Activated T-cell treated with anti-CD3 and anti-CD28 coated beads, Interleukin-2, amount 50 U/mL, for 72 hours (primary cell): ENCODE data around the gene ZMIZ1. TPM values are rescaled to one million over a fixed set of nuclear protein-coding genes. Genes with fewer than 3 reads are reported as not detected.

Source experiments
- ATAC-seq, 2 donors: fragments of 150-1000 bp; cut with Tn5 transposase; replicated peaks in 1 of 2; 2 replicates each; pipeline ENCODE4 v1.10.0; 2021; ENCODE audit warnings: moderate library complexity in 2 of 2, mild to moderate bottlenecking in 1 of 2
- DNase-seq, 2 donors: peaks; one replicate each; pipeline ENCODE4 v3.0.0; 2021 to 2022; ENCODE audit warnings: mixed read lengths in 1 of 2
- H3K27ac Mint-ChIP-seq: one replicate; pipeline ENCODE4 v1.8.0; 2022; ENCODE audit warnings: mild to moderate bottlenecking, moderate library complexity, mixed read lengths
- H3K27me3 Mint-ChIP-seq: one replicate; pipeline ENCODE4 v1.8.0; 2022; ENCODE audit warnings: low read depth, mixed read lengths
- H3K36me3 Mint-ChIP-seq, 2 donors: one replicate each; pipeline ENCODE4 v1.8.0; 2022; ENCODE audit warnings: mixed read lengths in 2 of 2, mild to moderate bottlenecking in 1 of 2; ENCODE audit not compliant: insufficient read depth in 2 of 2
- H3K4me1 Mint-ChIP-seq: one replicate; pipeline ENCODE4 v1.8.0; 2022; ENCODE audit warnings: low read depth, mixed read lengths
- H3K4me3 Mint-ChIP-seq, 2 donors: one replicate each; pipeline ENCODE4 v1.8.0; 2022; ENCODE audit warnings: mild to moderate bottlenecking in 2 of 2, mixed read lengths in 2 of 2, moderate library complexity in 2 of 2
- H3K9me3 Mint-ChIP-seq, 2 donors: one replicate each; pipeline ENCODE4 v1.8.0; 2022; ENCODE audit warnings: mixed read lengths in 2 of 2
- total RNA-seq, 2 donors: library from RNA; stranded (reverse); gene quantifications; one replicate each; pipeline ENCODE4 v1.2.3, GENCODE V29; 2022

Gene ZMIZ1
- total RNA-seq, 2 donors from 2014 or later = 30.6 to 37.8 TPM

GRCh38 chr10:79354141-79354540, 285.4 kb downstream of the ZMIZ1 start:
- DNase-seq (no peak), ATAC-seq (no peak)
- Mint-ChIP-seq H3K36me3 (peaks cover 22 to 40% of the 10 kb centered on the region in 2 donors), H3K9me3 (no peaks in the 10 kb centered on the region), H3K4me1 (peaks cover 60% of the 10 kb centered on the region), H3K27me3 (no peaks in the 10 kb centered on the region), H3K27ac (no peak overlapping the region), H3K4me3 (no peak overlapping the region)

GRCh38 chr10:79354615-79355014, 285.8 kb downstream of the ZMIZ1 start:
- H3K4me3 Mint-ChIP-seq = no peak overlapping the region

GRCh38 chr10:79355420-79356017, 286.8 kb downstream of the ZMIZ1 start:
- H3K4me3 Mint-ChIP-seq = no peak overlapping the region
- no peak overlapping the region for H3K27ac Mint-ChIP-seq
- no peaks in the 10 kb centered on the region for H3K27me3 Mint-ChIP-seq
- peaks cover 17 to 30% of the 10 kb centered on the region in 2 donors for H3K36me3 Mint-ChIP-seq
- DNase-seq (no peak), ATAC-seq (peak in 1 of 2 donors; percentile 12)
- no peaks in the 10 kb centered on the region for H3K9me3 Mint-ChIP-seq
- H3K4me1 Mint-ChIP-seq = peaks cover 46% of the 10 kb centered on the region

More at GRCh38 chr10:79354615-79355014, 285.8 kb downstream of the ZMIZ1 start:
- ATAC-seq = no peak
- H3K36me3 Mint-ChIP-seq = peaks cover 21 to 37% of the 10 kb centered on the region in 2 donors
- DNase-seq = no peak
- no peak overlapping the region for H3K27ac Mint-ChIP-seq
- H3K27me3 Mint-ChIP-seq = no peaks in the 10 kb centered on the region
- H3K4me1 Mint-ChIP-seq = peaks cover 55% of the 10 kb centered on the region
- no peaks in the 10 kb centered on the region for H3K9me3 Mint-ChIP-seq

GRCh38 chr10:79356104-79356503, 287.3 kb downstream of the ZMIZ1 start:
- ATAC-seq (peak in 1 of 2 donors; percentile 37), DNase-seq (no peak)
- no peak overlapping the region for H3K4me3 Mint-ChIP-seq
- no peak overlapping the region for H3K27ac Mint-ChIP-seq
- H3K4me1 Mint-ChIP-seq = peaks cover 42% of the 10 kb centered on the region
- H3K9me3 Mint-ChIP-seq = no peaks in the 10 kb centered on the region
- no peaks in the 10 kb centered on the region for H3K27me3 Mint-ChIP-seq
- peaks cover 17 to 29% of the 10 kb centered on the region in 2 donors for H3K36me3 Mint-ChIP-seq

- DNase-seq (no peak), ATAC-seq (no peak)
- H3K27me3 Mint-ChIP-seq = no peaks in the 10 kb centered on the region
- H3K9me3 Mint-ChIP-seq = no peaks in the 10 kb centered on the region
- peaks cover 50% of the 10 kb centered on the region for H3K4me1 Mint-ChIP-seq
- H3K36me3 Mint-ChIP-seq = peaks cover 12 to 26% of the 10 kb centered on the region in 2 donors
- H3K27ac Mint-ChIP-seq = no peak overlapping the region
- no peak overlapping the region for H3K4me3 Mint-ChIP-seq
These were observed 288.4 kb downstream of the ZMIZ1 start for GRCh38 chr10:79357180-79357579.

- Mint-ChIP-seq H3K36me3 (peaks cover 4 to 16% of the 10 kb centered on the region in 2 donors), H3K9me3 (no peaks in the 10 kb centered on the region), H3K4me1 (peaks cover 38% of the 10 kb centered on the region), H3K27ac (no peak overlapping the region), H3K27me3 (no peaks in the 10 kb centered on the region), H3K4me3 (no peak overlapping the region)
- no peak for ATAC-seq
- DNase-seq = no peak
These were observed 290.0 kb downstream of the ZMIZ1 start for GRCh38 chr10:79358811-79359210.

- H3K4me1 Mint-ChIP-seq = peaks cover 26% of the 10 kb centered on the region
- H3K9me3 Mint-ChIP-seq = no peaks in the 10 kb centered on the region
- DNase-seq = no peak
- no peak overlapping the region for H3K4me3 Mint-ChIP-seq
- no peak overlapping the region for H3K27ac Mint-ChIP-seq
- H3K27me3 Mint-ChIP-seq = peaks cover 6% of the 10 kb centered on the region
- peaks cover 0 to 9% of the 10 kb centered on the region in 2 donors for H3K36me3 Mint-ChIP-seq
- no peak for ATAC-seq
These were observed 291.2 kb downstream of the ZMIZ1 start for GRCh38 chr10:79359816-79360498.

GRCh38 chr10:79360499-79361342, 292.0 kb downstream of the ZMIZ1 start:
- peaks cover 8% of the 10 kb centered on the region for H3K27me3 Mint-ChIP-seq
- DNase-seq = no peak

GRCh38 chr10:79361726-79362397, 293.1 kb downstream of the ZMIZ1 start:
- peak overlapping the region; percentile 24 for H3K27ac Mint-ChIP-seq
- H3K4me3 Mint-ChIP-seq = no peak overlapping the region
- H3K36me3 Mint-ChIP-seq = no peaks in the 10 kb centered on the region
- ATAC-seq (no peak), DNase-seq (no peak)
- peaks cover 12% of the 10 kb centered on the region for H3K4me1 Mint-ChIP-seq
- H3K9me3 Mint-ChIP-seq = no peaks in the 10 kb centered on the region
- H3K27me3 Mint-ChIP-seq = peaks cover 8% of the 10 kb centered on the region

More at GRCh38 chr10:79360499-79361342, 292.0 kb downstream of the ZMIZ1 start:
- Mint-ChIP-seq H3K36me3 (peaks cover 0 to 2% of the 10 kb centered on the region in 2 donors), H3K4me1 (peaks cover 19% of the 10 kb centered on the region), H3K9me3 (no peaks in the 10 kb centered on the region), H3K27ac (peak overlapping the region; percentile 24), H3K4me3 (no peak overlapping the region)
- no peak for ATAC-seq
